T-helper 1 cell (primary cell): ENCODE data around the gene PLCD4.

Source experiments
- DNase-seq, 5 donors: peaks; one replicate each; pipeline ENCODE4 v3.0.0-alpha.2; 2012 to 2020

The PLCD4 gene

GRCh38 chr2:218622606-218623365, 15.1 kb downstream of the PLCD4 start:
- DNase-seq = no peak

GRCh38 chr2:218623366-218623705, 15.6 kb downstream of the PLCD4 start:
- no peak for DNase-seq

- DNase-seq = no peak
These were observed 18.7 kb downstream of the PLCD4 start for GRCh38 chr2:218626369-218626768.

DNA sequence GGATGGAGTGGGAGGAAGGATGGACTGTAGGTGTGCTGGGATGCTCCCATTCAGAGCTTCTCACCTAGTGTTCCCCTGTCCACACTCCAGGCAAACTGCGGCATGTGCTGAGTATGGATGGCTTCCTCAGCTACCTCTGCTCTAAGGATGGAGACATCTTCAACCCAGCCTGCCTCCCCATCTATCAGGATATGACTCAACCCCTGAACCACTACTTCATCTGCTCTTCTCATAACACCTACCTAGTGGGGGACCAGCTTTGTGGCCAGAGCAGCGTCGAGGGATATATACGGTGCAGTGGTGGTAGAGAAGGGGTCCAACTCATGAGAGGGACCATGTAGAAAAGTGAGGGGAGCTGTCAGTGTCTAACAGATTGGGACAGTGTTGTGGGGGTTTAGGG, 20.2 kb downstream of the PLCD4 start:
- no peak for DNase-seq

- no peak for DNase-seq
These were observed 24.1 kb downstream of the PLCD4 start for GRCh38 chr2:218631837-218632236.

DNA sequence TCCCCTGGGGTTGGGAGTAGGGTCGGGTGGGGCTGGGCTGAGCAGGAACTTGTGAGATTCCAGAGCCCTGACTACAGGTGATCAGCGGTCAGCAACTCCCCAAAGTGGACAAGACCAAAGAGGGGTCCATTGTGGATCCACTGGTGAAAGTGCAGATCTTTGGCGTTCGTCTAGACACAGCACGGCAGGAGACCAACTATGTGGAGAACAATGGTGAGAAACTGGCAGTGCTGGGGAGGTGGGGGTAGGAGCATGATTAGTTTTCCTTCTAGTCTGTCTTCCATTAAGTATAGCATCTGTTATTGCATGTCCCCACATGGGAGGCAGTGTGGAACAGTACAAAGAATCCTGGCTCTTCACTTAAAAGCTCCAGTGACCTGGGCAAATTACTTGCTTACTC, 28.0 kb downstream of the PLCD4 start:
- DNase-seq = no peak

DNA sequence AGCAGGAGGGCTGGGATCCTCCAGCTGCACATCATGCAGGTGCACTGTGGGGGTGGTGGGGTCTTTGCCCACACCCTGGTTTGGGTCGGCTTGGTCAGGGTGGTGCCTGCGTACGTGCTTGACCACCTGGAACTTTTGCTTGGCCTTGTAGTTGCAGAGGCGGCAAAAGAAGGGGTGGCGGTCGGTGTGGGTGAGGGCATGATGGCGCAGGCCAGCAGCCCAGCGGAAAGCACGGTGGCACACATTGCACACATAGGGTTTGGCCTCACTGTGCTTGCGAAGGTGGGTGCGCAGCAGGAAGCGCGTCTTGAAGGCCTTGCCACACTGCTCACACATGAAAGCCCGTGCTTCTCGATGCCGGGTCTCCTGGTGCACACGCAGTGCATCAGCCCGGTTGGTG, 30.7 kb downstream of the PLCD4 start:
- DNase-seq = no peak

DNA sequence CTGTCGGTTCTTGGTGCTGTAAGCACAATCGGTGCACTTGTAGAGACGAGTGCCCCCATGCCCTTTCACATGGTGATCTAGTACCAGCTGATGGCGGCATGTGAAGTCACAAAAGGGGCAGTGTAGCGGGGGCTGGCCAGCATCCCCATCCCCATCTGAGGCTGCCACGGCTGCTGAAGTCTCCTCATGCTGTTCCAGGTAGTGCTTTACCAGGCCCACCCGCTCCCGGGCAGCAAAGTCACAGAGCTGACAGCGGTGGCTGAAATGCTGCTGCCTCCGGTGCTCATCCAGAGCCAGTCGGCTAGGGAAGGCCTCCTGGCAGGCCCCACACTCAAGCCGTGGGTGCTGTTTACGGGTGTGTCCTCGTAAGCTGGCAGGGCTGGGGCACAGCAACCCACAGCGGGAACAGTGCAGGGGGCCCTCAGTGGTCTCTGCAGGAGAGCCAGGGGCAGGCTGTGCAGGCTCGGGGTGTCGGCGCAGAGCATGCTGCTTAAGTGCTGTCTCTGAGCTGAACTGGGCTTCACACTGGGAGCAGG, 34.5 kb downstream of the PLCD4 start:
- DNase-seq = no peak

DNA sequence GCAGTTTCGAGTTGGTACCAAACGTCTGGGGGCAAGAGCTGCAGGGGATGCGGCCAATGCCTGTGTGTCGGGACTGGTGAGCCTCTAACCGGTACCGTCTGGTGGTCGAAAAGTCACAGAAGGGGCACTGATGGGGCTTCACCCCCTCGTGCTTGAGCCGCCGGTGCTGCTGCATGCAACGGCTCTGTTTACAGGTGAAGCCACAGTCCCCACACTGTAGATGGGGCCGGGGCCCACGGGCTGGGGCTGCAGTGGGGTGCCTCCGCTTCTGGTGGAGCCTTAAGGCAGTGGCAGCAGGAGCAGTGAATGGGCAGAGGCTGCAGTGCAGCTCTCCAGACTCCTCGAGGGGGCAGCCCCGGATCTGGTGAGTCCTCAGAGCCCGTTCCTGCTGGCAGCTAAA, 35.1 kb downstream of the PLCD4 start:
- DNase-seq = no peak

DNA sequence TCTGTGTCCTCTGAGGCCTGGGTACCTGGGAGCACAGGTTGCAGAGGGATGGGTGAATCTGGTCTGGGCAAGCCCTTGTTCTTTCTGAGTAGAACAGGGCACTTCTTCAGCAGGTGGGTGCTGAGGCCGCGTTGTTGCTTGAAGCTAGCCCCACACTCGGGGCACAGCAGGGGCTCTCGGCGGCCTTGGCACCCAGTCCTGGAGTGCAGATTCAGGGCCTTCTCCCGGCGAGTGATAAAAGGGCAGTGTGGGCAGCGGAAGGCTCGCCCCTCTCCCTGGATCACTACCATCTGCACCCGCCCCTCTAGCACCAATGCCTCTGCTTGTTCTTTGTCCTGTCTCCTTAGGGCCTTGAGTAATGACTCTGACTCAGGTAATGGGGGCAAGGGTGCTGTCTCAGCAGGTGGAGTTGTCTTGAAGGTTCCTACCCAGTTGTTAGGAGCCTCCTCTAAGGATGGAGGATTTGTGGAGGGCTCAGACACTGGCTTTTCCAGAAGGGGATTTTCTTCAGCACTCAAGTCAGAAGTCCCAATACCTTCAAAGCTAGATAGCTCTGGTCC, 36.1 kb downstream of the PLCD4 start:
- no peak for DNase-seq

DNA sequence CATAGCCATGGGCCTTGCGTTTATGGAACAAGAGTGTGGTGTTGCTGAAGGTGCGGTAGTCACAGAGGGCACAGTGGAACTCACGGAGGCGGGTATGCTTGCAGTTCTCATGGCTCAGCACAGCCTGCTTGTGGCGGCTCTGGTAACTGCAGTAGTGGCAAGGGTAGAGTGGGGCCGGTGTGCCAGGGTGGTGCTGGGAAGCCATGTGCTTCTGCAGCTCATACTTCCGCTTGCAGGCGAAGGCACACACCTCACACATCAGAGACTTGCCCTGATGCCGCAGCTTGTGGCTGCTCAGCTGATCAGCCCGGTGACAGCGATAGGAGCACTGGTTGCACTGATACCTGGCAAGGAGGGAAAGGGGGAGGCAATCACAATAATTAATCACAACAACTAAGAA, 37.0 kb downstream of the PLCD4 start:
- DNase-seq = no peak

DNA sequence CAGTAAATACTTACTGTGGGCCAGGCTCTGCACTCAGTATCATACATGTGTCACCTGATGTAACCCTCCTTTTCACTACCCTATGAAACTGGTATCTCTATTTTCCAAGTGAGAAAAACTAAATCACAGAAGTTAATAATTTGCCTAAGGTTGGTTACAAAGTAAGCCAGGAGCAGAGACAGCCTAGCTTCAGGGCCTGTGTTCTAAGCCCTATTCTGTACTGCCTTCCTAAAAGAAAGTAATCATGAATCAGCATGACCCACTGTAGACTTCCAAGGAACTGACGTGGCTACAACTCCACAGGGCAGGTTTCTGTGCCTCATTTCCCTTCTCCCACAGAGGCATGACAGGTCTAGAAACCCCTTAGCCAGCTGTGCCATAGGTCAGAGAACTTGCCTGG, 37.4 kb downstream of the PLCD4 start:
- DNase-seq = no peak

GRCh38 chr2:218648088-218648786, 40.5 kb downstream of the PLCD4 start:
- peak in 3 of 5 donors; percentile 24 to 53 (median 30) for DNase-seq

DNA sequence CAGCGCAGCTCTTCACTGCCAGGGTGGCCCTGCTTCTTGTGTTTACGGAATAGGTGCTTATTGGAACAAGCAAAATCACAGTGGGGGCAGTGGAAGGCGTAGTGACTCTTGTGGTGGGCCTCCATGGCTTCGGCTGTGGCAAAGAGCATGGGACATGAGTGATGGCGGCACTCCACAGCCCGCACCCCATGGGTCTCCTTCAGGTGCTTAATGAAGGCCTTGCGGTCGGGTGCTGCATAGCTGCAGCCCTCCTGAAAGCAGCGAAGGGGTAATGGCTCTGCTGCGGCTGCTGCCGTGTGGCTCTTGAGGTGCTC, 41.0 kb downstream of the PLCD4 start:
- no peak for DNase-seq

DNA sequence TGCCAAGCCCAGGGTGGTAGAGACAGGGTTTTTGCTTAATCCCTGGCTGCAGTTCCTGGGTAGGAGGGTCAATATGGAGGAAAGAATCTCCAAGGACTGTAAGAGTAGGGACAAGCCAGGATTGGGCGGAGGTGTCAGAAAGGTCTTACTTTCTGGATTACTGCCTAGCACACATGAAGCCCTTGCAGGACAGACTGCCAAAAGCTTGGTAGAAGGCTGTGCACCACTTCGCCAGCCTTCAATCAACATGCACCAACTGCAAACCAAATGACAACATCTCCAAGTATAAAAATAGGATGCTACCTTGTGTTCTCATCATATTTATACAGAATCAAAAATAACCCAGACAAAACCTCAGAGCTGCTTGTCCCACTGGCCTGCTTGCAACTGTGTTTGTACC, 48.1 kb downstream of the PLCD4 start:
- no peak for DNase-seq

DNA sequence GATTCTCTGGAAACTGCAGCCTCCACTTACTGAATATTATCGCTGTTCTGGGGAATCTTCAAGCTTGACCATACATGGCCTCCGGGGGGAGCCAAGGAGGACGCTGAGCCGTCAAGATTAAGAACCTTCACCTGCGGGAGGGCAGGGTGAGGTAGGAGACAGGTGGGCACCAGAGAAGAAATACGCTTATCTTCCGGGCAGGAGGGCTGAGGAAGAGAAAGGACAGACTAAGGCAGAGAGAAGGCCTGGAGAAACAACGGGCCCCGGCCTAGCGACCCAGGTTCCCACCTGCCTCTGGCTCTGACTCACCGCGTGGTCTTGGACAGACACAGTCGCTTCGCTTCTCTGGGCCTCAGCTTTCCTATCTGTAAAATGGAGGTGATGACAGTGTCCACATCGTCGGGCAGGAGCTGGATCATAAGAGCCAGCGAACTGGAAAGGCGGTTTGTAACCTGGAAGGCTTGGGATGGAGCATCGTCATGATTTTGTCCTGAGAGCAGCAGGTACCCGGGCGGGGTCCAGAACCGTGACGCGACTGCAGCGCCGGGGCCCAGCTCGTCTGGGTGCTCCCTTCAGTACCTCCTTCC, 51.1 kb downstream of the PLCD4 start:
- DNase-seq = peak in 3 of 5 donors; percentile 19 to 42 (median 23)

GRCh38 chr2:218659258-218659987, 51.7 kb downstream of the PLCD4 start, which contains the start of the genes BCS1L and ZNF142:
Gene BCS1L, plus strand, starts transcription at chr2:218659683. Its CDS starts 1,305 bp downstream, at chr2:218660988.
Gene ZNF142, minus strand, starts transcription at chr2:218659623. Its CDS starts 3,194 bp downstream, at chr2:218656429.
- peak; percentile 73 to 90 (median 84) for DNase-seq

DNA sequence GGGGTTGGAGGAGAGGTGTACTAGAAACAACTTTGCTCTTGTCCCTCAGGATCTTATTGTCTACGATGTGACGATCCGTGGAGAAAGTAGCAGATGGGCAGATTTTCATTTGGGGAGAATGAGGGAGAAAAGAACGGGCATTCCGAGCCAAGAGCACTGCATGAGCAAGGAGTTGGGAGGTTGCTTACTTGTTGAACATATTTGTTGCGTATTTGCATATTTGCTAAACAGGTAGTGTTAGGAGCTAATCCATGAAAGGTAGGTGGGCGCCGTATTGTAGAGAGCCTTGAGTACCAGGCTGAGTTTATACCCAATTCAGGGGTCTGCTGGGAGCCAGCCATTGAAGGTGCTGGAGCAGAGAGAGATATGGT, 52.3 kb downstream of the PLCD4 start:
- DNase-seq = no peak

DNA sequence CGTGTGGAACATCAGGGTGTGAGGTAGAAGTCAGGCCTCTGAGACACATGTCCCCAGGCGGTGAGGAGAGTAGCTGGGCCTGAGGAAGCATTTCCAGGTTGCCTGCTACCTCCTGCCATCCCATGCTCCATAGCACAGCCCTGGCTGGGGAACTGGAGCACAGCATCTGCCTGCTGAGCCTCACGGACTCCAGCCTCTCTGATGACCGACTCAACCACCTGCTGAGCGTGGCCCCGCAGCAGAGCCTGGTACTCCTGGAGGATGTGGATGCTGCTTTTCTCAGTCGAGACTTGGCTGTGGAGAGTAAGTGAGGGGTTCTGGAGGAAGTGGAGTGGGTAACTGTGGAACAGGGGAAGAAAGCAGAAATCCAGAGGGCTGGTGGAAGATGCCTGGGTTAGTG, 54.7 kb downstream of the PLCD4 start:
- no peak for DNase-seq

DNA sequence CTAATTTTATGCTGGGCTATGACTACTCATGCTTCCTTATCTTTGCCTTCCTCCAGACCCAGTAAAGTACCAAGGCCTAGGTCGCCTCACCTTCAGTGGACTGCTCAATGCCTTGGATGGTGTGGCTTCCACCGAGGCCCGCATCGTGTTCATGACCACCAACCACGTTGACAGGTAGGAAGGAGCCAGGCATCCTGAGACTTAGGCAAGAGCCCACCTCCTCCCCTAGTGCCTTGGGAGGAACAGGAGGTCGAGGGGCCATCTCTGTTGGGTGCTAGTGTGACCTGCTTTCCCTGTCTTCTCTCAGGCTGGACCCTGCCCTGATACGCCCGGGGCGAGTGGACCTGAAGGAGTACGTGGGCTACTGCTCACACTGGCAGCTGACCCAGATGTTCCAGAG, 55.1 kb downstream of the PLCD4 start:
- no peak for DNase-seq

DNA sequence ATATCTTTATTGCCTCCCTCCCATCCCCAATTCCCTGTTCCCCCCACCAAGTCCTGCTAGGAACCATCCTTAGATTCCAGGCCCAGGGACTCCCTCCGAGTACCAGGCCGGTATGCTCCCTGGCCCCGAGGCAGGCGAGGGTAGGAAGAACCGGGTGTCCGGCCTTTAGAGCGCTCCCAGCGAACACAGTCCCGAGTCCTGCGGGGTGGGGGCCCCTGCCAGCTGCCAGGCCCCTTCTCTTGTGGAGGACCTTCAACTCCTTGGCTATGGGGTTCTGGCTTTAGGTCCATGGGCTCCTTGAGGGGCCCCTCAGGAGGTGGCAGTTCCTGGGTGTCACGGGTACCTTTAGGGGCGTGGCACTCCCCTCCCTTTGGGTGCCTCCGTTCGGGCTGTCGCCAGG, 56.2 kb downstream of the PLCD4 start:
- DNase-seq = no peak

GRCh38 chr2:218664653-218665052, 57.0 kb downstream of the PLCD4 start:
- no peak for DNase-seq

GRCh38 chr2:218671097-218671653, 63.5 kb downstream of the PLCD4 start:
- DNase-seq = no peak
